HG03354 (cell line): ENCODE measurements around the gene RPS14.

Source experiments
- ATAC-seq: cut with Tn5 transposase; IDR thresholded peaks from one replicate; pipeline ENCODE4 v1.9.1; 2021; ENCODE audit warnings: mild to moderate bottlenecking; ENCODE audit not compliant: unreplicated experiment, poor library complexity, severe bottlenecking

RPS14 gene

DNA sequence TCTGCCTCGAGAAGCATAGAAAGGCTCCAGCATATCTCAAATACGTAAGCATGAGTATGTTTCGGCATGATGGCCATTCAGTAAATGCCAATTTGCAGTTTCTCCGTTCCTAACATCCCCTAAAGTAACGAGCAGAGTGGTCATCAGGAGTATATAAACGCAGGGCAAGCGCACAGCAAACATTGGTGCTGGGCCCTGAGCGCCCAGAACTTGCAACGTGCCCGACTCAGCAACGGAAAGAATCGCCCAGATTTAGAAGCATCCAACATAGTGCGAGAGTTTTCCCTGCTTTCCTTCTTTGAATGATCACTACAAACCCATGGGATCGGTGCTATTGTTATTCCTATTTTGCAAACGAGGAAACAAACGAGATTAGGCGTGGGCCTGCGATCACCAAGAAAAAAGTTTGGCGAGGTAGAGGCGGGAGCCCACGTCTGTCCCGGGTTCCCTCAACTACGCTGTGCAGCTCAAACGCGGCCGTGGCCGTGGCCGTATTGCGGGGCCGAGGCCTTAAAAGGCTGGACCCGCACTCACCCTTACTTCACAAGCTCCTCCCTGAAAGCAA is 505 bp downstream of the RPS14 start:
- peak; percentile 46 for ATAC-seq

GRCh38 chr5:150448334-150448733 is 1.2 kb downstream of the RPS14 start:
- no peak for ATAC-seq

DNA sequence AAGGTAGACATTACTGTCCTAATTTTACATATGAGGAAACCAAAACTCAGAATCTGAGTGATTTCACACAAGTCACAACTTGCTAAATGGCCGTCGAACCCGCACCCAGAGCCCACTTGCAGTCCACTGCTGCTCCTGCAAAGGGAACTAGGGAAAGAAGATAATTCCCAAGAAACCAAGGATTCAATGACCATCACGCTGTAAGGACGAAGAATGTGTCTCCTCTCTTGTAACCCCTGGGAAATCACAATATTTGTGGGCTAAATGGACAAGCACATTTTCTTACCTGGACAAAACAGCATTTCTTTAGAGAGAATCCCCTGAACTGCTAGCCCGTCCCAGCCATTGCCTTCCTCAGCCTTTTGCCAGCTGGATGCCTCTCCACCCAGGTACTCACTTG is 2.4 kb downstream of the RPS14 start:
- no peak for ATAC-seq

GRCh38 chr5:150446583-150446982 is 3.0 kb downstream of the RPS14 start:
- ATAC-seq = no peak

DNA sequence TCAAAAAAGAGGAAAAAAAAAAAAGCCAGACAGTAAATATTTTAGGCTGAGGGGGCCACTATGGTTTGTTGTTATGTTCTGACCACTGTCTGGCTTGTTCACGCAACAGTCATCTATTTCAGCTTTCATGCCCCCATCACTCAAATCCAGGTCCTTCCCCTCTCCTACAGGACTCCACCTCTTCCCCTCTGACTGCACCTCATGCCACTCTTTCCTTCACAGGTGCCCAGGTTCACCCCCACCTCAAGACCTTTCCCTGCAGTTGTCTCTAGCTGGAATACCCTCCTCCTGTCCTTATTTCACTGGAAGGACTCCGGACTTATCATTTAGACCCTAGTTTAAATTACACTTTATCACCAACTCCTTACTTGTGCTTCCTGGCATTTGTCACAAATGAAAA is 3.5 kb downstream of the RPS14 start:
- no peak for ATAC-seq

DNA sequence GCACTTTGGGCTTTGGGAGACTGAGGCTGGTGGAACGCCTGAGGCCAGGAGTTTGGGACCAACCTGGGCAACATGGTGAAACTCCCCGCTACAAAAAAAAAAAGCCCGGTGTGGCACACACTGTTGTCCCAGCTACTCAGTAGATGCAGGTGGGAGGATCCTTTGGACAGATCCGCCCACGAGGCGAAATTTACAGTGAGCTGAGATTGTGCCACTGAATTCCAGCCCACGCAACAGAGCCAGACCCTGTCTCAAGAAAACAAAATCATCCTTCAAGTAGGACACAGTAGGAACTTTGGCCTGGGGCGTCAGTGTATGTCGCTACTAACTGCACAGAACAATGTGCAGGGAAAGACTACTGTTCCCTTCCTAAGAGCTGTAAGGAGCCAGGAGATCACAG is 4.8 kb downstream of the RPS14 start:
- no peak for ATAC-seq

- no peak for ATAC-seq
Observed at GRCh38 chr5:150443242-150444075, 6.1 kb downstream of the RPS14 start.

- no peak for ATAC-seq
Observed at GRCh38 chr5:150442699-150443080, 6.8 kb downstream of the RPS14 start.

DNA sequence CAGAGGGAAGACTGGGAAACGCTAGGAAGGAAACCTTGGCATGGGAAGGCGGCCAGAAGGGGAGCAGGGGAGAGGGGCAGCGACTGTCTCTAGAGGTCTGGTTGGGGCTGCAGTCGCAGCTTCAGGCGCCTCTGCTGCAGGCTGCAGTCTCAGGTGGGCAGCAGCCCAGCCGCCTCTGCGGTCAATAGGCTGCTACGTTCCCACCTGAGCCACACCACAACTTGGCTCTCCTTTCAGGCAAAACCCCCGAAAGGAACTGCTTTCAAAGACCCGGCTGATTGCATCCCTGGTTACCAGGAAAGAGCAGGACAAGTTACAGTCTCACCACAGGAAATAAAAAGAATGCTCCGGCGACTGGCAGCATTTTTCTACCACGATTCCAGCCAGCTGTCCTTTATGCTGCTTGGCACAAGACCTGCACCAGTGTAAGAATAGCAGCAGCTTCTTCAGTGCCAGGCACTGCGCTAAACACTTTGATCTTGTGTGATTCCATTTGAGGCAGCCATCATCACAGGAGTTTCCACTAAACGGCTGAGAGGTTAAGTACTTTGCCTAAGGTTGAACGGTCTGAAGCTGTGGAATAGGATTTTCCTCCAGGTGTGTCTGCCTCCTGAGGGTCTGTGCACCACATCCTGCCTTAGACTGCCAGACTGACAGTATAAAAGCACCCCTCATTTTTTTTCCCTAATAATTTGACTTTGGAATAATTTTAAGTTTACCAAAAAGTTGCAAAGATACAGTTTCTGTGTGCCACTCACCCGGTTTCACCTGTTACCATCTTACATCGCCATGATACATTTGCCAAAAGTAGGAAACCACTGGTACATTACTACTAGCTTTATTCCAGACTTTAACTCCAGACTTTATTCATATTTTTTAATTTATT is 7.5 kb downstream of the RPS14 start:
- no peak for ATAC-seq

- ATAC-seq = no peak
Observed at GRCh38 chr5:150440948-150441812, 8.4 kb downstream of the RPS14 start.

GRCh38 chr5:150438873-150439546 is 10.5 kb downstream of the RPS14 start:
- no peak for ATAC-seq

DNA sequence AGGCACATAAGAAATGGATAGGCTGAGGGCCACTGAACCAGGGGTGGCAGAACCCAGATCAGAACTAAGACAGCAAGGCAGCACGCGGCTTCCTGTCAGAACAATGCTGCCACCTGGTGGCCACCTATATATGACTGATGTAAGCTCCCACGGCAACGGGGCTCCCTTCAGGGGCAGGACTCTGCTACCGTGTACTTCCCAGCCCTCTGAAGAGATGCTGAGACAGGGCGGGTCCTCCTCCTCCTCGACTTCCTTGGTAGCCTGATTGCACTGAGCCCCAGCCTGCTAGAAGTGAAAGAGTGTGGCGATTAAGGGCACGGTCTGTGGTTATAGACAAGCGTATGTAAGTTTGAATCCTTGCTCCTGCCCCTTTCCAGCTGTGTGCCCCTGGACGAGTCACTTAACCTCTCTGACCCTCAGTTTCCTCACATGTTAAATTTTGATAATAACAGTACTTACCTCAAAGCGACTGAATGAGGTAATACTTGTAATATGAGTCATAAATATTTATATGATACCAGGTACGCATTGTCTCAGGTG is 13.3 kb downstream of the RPS14 start:
- ATAC-seq = peak; percentile 97

DNA sequence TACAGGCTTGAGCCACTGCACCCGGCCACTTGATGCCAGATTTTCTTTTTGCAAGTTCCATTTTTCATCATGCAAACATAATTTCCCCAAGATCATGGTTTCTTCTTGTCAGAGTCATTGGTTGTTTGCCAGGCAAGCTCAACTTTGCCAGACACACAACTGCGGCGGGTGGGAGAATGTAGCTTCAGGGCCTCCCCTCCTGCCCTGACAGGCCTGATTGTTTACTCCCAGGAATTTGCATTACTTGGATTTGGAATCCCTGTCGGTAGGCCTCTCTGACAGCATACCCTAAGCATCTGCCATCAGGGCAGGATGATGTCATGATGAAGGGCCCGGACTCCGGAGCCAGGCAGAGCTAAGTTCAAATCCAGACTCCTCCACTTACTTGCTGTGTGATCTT is 15.1 kb downstream of the RPS14 start:
- no peak for ATAC-seq

DNA sequence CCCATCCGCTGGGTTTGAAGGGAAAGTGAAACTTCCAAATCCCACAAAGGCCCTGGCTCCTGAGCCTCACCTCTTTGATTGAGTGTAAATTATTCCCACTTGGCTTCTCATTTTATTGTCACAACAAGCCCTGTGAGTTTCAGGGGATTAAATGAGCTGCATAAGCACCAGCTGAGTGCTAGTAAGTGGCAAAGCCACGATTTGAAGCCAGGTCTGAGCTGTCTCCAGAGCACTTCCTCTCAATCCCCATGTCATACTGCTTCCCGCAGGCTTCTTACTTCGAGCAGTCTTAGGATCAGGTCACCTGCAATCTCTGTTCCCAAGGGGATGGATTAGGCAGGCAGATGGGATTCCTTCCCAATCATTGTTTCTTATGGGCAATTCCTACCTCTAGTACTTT is 18.0 kb downstream of the RPS14 start:
- no peak for ATAC-seq

- no peak for ATAC-seq
Observed at GRCh38 chr5:150431048-150431447, 18.5 kb downstream of the RPS14 start.

DNA sequence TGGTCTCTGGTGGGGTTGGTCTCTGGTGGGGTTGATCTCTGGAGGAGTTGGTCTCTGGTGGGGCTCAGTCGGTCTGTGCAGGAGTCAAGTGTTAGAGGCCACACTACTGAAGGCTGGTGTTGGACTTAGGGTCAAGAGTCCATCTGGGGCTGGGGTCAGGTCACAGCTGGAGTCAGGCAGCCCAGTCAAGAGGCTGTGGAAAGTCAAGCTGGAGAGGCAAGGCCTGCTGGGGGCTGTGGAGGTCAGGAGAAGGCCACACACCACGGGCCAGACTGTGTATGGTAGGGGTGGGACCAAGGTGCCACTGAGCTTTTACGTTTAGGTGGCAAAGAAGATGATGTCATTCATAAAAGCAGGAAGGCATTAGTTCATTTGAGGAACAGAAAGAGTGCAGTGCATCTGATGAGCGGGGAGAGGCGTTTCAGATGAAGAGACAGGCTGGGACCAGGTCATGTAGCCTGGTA is 20.1 kb downstream of the RPS14 start:
- peak; percentile 83 for ATAC-seq

DNA sequence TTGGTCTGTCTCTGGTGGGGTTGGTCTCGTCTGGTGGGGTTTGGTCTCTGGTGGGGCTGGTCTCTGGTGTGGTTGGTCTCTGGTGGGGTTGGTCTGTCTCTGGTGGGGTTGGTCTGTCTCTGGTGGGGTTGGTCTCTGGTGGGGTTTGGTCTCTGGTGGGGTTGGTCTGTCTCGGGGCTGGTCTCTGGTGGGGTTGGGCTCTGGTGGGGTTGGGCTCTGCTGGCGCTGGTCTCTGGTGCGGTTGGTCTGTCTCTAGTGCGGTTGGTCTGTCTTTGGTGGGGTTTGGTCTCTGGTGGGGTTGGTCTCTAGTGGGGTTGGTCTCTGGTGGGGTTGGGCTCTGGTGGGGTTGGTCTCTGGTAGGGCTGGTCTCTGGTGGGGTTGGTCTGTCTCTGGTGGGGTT is 20.6 kb downstream of the RPS14 start:
- ATAC-seq = no peak

DNA sequence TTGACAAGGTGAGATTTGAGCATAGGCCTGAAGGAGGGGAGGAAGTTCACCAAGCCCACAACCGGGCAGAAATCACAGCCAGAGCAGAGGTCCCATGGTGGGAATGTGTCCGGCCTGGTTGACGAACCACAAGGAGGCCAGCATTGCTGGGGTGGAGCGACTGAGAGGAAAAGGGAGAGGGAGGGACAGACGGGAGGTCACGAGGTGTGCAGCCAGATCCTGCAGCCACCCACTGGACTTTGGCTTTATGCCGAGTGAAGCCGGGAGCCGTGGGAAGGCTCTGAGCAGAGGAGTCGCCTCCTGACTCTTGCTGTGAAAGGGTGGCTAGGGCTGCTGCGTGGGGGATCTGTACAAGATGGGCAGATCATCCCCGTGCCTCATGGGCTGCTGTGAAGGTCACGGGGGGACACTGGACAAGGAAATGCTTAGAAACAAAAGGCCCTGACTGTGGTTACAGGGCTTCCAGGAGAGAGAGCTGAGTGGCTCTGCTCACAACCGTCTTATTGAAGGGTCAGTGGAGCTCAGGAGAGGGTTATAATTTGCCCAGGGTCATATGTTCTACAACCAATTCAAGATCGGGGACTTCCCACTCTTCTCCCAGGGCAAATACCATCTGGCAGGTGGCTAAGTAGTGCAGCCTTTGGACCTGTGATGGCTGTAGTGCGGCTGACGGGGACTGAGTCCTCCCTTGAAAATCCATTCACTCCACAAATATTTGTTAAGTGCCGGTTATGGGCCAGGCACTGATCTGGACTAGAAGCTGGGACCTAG is 21.2 kb downstream of the RPS14 start:
- no peak for ATAC-seq
